A549 (cell line): ENCODE data around the gene MAGEA1.

ENCODE experiments used
- CEBPB ChIP-seq, 2 experiments: fragments of >200 bp in 1 of 2; sonication (Bioruptor Twin) in 1 of 2; formaldehyde crosslinking in 1 of 2; IDR thresholded peaks; 2 replicates each; pipeline ENCODE4 v1.6.1; 2012 to 2016
- CTCF ChIP-seq: fragments of >200 bp; sonication (Bioruptor Twin); formaldehyde crosslinking; IDR thresholded peaks from 3 replicates; pipeline ENCODE4 v1.5.1; 2016
- EP300 ChIP-seq, 2 experiments: fragments of >200 bp; sonication (Bioruptor Twin); formaldehyde crosslinking; IDR thresholded peaks; 2 replicates in 1 of 2; 3 replicates in 1 of 2; pipeline ENCODE4 v1.6.1; 2016 to 2017
- ESRRA ChIP-seq: fragments of 150-350 bp; IDR thresholded peaks from 2 replicates; pipeline ENCODE4 v1.6.1; 2014; ENCODE audit warnings: mild to moderate bottlenecking, low read length, borderline replicate concordance
- HDAC2 ChIP-seq: fragments of 200-600 bp; sonication (generic); IDR thresholded peaks from 2 replicates; pipeline ENCODE4 v1.6.1; 2016
- JUN ChIP-seq, 2 experiments: fragments of >200 bp; sonication (Bioruptor Twin); formaldehyde crosslinking; IDR thresholded peaks; 2 replicates in 1 of 2; 3 replicates in 1 of 2; pipeline ENCODE4 v1.6.1; 2016 to 2017
- JUNB ChIP-seq: fragments of >200 bp; sonication (Bioruptor Twin); formaldehyde crosslinking; IDR thresholded peaks from 2 replicates; pipeline ENCODE4 v1.6.1; 2016
- KDM1A ChIP-seq: fragments of 200-600 bp; sonication (generic); IDR thresholded peaks from 2 replicates; pipeline ENCODE4 v1.6.1; 2016; ENCODE audit warnings: low read depth, mild to moderate bottlenecking
- POLR2A ChIP-seq: IDR thresholded peaks from 2 replicates; pipeline ENCODE4 v1.6.1; 2012; ENCODE audit warnings: mild to moderate bottlenecking, low read length
- RFX5 ChIP-seq: fragments of 450-650 bp; IDR thresholded peaks from 2 replicates; pipeline ENCODE4 v1.7.1; 2014; ENCODE audit warnings: antibody characterized with exemption, mild to moderate bottlenecking, moderate library complexity
- RNF2 ChIP-seq: fragments of 200-600 bp; sonication (generic); IDR thresholded peaks from 2 replicates; pipeline ENCODE4 v1.6.1; 2016; ENCODE audit warnings: low read depth, mild to moderate bottlenecking, antibody characterized with exemption, moderate library complexity, borderline replicate concordance
- SMC3 ChIP-seq: fragments of >200 bp; sonication (Bioruptor Twin); formaldehyde crosslinking; IDR thresholded peaks from 3 replicates; pipeline ENCODE4 v1.6.1; 2018; ENCODE audit warnings: inconsistent platforms
- SREBF2 ChIP-seq: fragments of 450-650 bp; IDR thresholded peaks from 2 replicates; pipeline ENCODE4 v1.6.1; 2014; ENCODE audit warnings: mild to moderate bottlenecking, moderate library complexity
- TF ChIP-seq, protein P1 (sequence below): fragments of 250-450 bp; sonication (Bioruptor Pico); IDR thresholded peaks from 2 replicates; pipeline ENCODE4 v1.5.0; 2021; ENCODE audit warnings: mild to moderate bottlenecking, moderate library complexity, borderline replicate concordance

- TF ChIP-seq, protein P1, sequence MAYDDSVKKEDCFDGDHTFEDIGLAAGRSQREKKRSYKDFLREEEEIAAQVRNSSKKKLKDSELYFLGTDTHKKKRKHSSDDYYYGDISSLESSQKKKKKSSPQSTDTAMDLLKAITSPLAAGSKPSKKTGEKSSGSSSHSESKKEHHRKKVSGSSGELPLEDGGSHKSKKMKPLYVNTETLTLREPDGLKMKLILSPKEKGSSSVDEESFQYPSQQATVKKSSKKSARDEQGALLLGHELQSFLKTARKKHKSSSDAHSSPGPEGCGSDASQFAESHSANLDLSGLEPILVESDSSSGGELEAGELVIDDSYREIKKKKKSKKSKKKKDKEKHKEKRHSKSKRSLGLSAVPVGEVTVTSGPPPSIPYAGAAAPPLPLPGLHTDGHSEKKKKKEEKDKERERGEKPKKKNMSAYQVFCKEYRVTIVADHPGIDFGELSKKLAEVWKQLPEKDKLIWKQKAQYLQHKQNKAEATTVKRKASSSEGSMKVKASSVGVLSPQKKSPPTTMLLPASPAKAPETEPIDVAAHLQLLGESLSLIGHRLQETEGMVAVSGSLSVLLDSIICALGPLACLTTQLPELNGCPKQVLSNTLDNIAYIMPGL (CRISPR knock-in tag) = no peak
- no peak for TF ChIP-seq JUN (IDR thresholded peaks at IDR 0.05)
- no peak for TF ChIP-seq EP300 (IDR thresholded peaks at IDR 0.05)
- TF ChIP-seq CTCF = no peak
- no peak for TF ChIP-seq CEBPB (IDR thresholded peaks at IDR 0.05)
- no peak for TF ChIP-seq KDM1A
- no peak for TF ChIP-seq SMC3
- TF ChIP-seq HDAC2 = no peak
- no peak for TF ChIP-seq RFX5
- no peak for TF ChIP-seq POLR2A
- TF ChIP-seq SREBF2 = no peak
- no peak for TF ChIP-seq JUNB
- no peak for TF ChIP-seq ESRRA
- peak; percentile 79; the same call in 1 of the 2 replicates for TF ChIP-seq RNF2
Observed at GRCh38 chrX:153161952-153162351, 17.1 kb upstream of the MAGEA1 start.
